Cardiac fibroblast (primary cell): ENCODE results near the gene TMCO4.

Experiments used
- DNase-seq, 2 donors: peaks; one replicate each; pipeline versions ENCODE4 v3.0.0 to v3.0.0-alpha.2; 2010; ENCODE audit warnings: low read depth in 2 of 2
- H3K4me3 ChIP-seq, 2 donors: replicated peaks in 1 of 2; 1 replicate in 1 of 2; 2 replicates in 1 of 2; pipeline ENCODE4 v1.5.1; 2011; ENCODE audit warnings: low read depth in 2 of 2, low read length in 2 of 2, mild to moderate bottlenecking in 2 of 2, moderate library complexity in 1 of 2
- CTCF ChIP-seq: IDR thresholded peaks from one replicate; pipeline ENCODE4 v1.5.1; 2011; ENCODE audit warnings: low read depth, mild to moderate bottlenecking, low read length, inconsistent platforms

The TMCO4 gene

GRCh38 chr1:19813643-19813960 lies 13.9 kb upstream of the TMCO4 start:
- no peak for TF ChIP-seq CTCF
- no peak overlapping the region for H3K4me3 ChIP-seq
- no peak for DNase-seq

GRCh38 chr1:19812875-19813642 lies 13.3 kb upstream of the TMCO4 start:
- no peak overlapping the region for H3K4me3 ChIP-seq
- TF ChIP-seq CTCF: no peak
- no peak for DNase-seq

- no peak overlapping the region for H3K4me3 ChIP-seq
- TF ChIP-seq CTCF: peak; percentile 74
- peak; percentile 71 to 72 for DNase-seq
Observed at GRCh38 chr1:19811206-19811851, 11.6 kb upstream of the TMCO4 start.

- no peak overlapping the region for H3K4me3 ChIP-seq
- DNase-seq: no peak
- no peak for TF ChIP-seq CTCF
Observed at GRCh38 chr1:19809044-19809750, 9.5 kb upstream of the TMCO4 start.

- no peak for DNase-seq
- no peak overlapping the region for H3K4me3 ChIP-seq
- no peak for TF ChIP-seq CTCF
Observed at GRCh38 chr1:19808351-19808750, 8.6 kb upstream of the TMCO4 start.

- no peak for TF ChIP-seq CTCF
- DNase-seq: peak in 1 of 2 donors; percentile 65
- H3K4me3 ChIP-seq: no peak overlapping the region
Observed at GRCh38 chr1:19804831-19805251, 5.1 kb upstream of the TMCO4 start.
